ENCODE results near the gene TNFRSF25.

DNA sequence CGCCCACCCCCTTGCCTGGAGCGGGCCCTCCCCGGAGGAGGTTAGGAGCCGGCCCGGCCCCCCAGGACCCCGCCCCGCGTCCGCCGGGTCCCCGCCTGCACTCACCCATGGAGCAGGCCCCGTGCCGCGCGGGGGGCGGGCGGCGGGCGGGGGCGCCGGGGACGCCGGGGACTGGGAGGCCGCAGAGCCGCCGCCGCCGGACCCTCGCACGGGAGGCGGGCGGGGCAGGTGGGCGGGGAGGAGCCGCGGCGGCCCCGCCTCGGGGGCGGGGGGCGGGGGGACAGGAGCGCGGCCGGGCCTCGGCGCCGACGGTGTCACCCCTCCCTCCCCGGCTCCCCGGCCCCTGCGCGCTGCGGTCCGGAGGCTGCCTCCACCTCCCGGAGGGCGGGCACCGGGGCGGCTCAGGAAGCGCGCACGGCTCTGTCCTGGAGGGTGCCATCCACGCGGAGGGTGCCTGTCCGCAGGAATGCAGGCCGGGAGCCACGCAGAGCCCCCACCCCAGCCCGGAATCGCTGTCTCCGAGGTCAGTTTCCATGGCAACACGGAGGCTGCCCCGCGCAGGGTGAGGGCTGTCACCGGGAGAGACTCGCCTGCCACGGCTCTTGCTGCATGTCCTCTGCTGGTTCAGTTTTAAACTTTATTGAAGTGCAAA, 31.4 kb upstream of the TNFRSF25 start:
- no peak for TF ChIP-seq POLR2AphosphoS5 (IDR thresholded peaks at IDR 0.05; ENCODE audit: borderline replicate concordance, low read depth, low read length)
- no peak for TF ChIP-seq EZH2 (IDR thresholded peaks at IDR 0.05)
- TF ChIP-seq FOXP2 (optimal IDR thresholded peaks at IDR 0.05; ENCODE audit: control extremely low read depth, extremely low read length, insufficient read depth): no peak
